ENCODE results near the gene NLRP7.

DNA sequence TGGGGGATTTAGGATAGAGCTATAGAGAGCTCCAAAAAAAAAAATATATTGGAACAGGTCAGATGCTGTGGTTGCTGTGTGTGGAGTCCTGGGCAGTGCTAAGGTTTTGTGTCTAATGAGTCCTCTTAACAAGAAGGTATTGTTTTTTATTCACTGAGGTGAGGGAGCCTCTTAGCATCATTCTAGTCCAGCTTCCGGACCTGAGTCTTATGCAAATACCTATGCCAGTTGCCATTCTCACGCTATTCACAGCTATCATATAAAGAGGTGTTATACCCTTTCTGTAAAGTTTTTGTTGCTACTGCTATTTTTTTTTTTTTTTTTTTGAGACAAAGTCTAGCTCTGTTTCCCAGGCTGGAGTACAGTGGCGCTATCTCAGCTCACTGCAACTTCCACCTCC lies 20.3 kb upstream of the NLRP7 start:
- TF ChIP-seq, protein P1, sequence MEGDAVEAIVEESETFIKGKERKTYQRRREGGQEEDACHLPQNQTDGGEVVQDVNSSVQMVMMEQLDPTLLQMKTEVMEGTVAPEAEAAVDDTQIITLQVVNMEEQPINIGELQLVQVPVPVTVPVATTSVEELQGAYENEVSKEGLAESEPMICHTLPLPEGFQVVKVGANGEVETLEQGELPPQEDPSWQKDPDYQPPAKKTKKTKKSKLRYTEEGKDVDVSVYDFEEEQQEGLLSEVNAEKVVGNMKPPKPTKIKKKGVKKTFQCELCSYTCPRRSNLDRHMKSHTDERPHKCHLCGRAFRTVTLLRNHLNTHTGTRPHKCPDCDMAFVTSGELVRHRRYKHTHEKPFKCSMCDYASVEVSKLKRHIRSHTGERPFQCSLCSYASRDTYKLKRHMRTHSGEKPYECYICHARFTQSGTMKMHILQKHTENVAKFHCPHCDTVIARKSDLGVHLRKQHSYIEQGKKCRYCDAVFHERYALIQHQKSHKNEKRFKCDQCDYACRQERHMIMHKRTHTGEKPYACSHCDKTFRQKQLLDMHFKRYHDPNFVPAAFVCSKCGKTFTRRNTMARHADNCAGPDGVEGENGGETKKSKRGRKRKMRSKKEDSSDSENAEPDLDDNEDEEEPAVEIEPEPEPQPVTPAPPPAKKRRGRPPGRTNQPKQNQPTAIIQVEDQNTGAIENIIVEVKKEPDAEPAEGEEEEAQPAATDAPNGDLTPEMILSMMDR (IDR thresholded peaks at IDR 0.05) = no peak
- TF ChIP-seq EZH2 (IDR thresholded peaks at IDR 0.05; ENCODE audit: borderline replicate concordance, insufficient read depth, low read depth, low read length, poor library complexity, severe bottlenecking) = no peak
